Glutamatergic neuron (in vitro differentiated cells): Measurements from ENCODE around the gene GRB10. TPM values are rescaled to one million over a fixed set of nuclear protein-coding genes. Genes with fewer than 3 reads are reported as not detected.

Experiments used
- DNase-seq: peaks from one replicate; pipeline ENCODE4 v3.0.0; 2022
- H3K27ac Mint-ChIP-seq: one replicate; pipeline ENCODE4 v1.8.0; 2020; ENCODE audit warnings: mild to moderate bottlenecking, mixed read lengths, inconsistent platforms; ENCODE audit not compliant: unreplicated experiment
- H3K27me3 Mint-ChIP-seq: one replicate; pipeline ENCODE4 v1.8.0; 2020; ENCODE audit warnings: mild to moderate bottlenecking, moderate library complexity, mixed read lengths, inconsistent platforms; ENCODE audit not compliant: unreplicated experiment
- H3K36me3 Mint-ChIP-seq: one replicate; pipeline ENCODE4 v1.8.0; 2020; ENCODE audit warnings: mild to moderate bottlenecking, mixed read lengths, inconsistent platforms; ENCODE audit not compliant: unreplicated experiment
- H3K4me1 Mint-ChIP-seq: one replicate; pipeline ENCODE4 v1.8.0; 2020; ENCODE audit warnings: mild to moderate bottlenecking, low read depth, mixed read lengths, inconsistent platforms; ENCODE audit not compliant: unreplicated experiment
- H3K4me3 Mint-ChIP-seq: one replicate; pipeline ENCODE4 v1.8.0; 2020; ENCODE audit warnings: mild to moderate bottlenecking, mixed read lengths, inconsistent platforms; ENCODE audit not compliant: unreplicated experiment
- H3K9me3 Mint-ChIP-seq: one replicate; pipeline ENCODE4 v1.8.0; 2020; ENCODE audit warnings: mild to moderate bottlenecking, moderate library complexity, mixed read lengths, inconsistent platforms; ENCODE audit not compliant: unreplicated experiment
- CTCF ChIP-seq: fragments of 200-600 bp; sonication (generic); IDR thresholded peaks from one replicate; pipeline ENCODE4 v1.5.0; 2021; ENCODE audit not compliant: partially characterized antibody, unreplicated experiment
- total RNA-seq: library from RNA; stranded (reverse); fragmentation: NEBNext Ultra II Directional; extraction: Animal tissue kit (Norgen Biotek cat#: 25700); gene quantifications from one replicate; pipeline ENCODE4 v1.2.1, GENCODE V29; 2021; ENCODE audit not compliant: unreplicated experiment

The GRB10 gene
- total RNA-seq, 1 donor from 2014 or later: 182 TPM

GRCh38 chr7:50687575-50688225, 95.0 kb downstream of the GRB10 start:
- H3K27me3 Mint-ChIP-seq: peaks cover 6% of the 10 kb centered on the region
- peaks cover 9% of the 10 kb centered on the region for H3K9me3 Mint-ChIP-seq
- peaks cover 7% of the 10 kb centered on the region for H3K36me3 Mint-ChIP-seq
- TF ChIP-seq CTCF: no peak
- H3K27ac Mint-ChIP-seq: peak overlapping the region; percentile 89
- no peak for DNase-seq
- peak overlapping the region; percentile 48 for H3K4me3 Mint-ChIP-seq
- H3K4me1 Mint-ChIP-seq: peaks cover 25% of the 10 kb centered on the region

- Mint-ChIP-seq H3K9me3 (peaks cover 11% of the 10 kb centered on the region), H3K27ac (peak overlapping the region; percentile 89), H3K27me3 (peaks cover 6% of the 10 kb centered on the region), H3K4me3 (peak overlapping the region; percentile 48), H3K4me1 (peaks cover 27% of the 10 kb centered on the region), H3K36me3 (peaks cover 7% of the 10 kb centered on the region)
- no peak for TF ChIP-seq CTCF
- no peak for DNase-seq
Observed at GRCh38 chr7:50687096-50687495, 95.6 kb downstream of the GRB10 start.

GRCh38 chr7:50685135-50686065, 97.3 kb downstream of the GRB10 start:
- Mint-ChIP-seq H3K27ac (peak overlapping the region; percentile 24), H3K27me3 (peaks cover 6% of the 10 kb centered on the region), H3K4me1 (peaks cover 37% of the 10 kb centered on the region), H3K9me3 (peaks cover 12% of the 10 kb centered on the region), H3K4me3 (no peak overlapping the region), H3K36me3 (peaks cover 7% of the 10 kb centered on the region)
- no peak for DNase-seq
- no peak for TF ChIP-seq CTCF

- Mint-ChIP-seq H3K4me3 (no peak overlapping the region), H3K27ac (no peak overlapping the region), H3K27me3 (peaks cover 6% of the 10 kb centered on the region), H3K4me1 (peaks cover 39% of the 10 kb centered on the region), H3K9me3 (peaks cover 12% of the 10 kb centered on the region), H3K36me3 (peaks cover 7% of the 10 kb centered on the region)
- DNase-seq: no peak
- no peak for TF ChIP-seq CTCF
Observed at GRCh38 chr7:50684713-50685075, 98.0 kb downstream of the GRB10 start.
